Caco-2 (cell line): ENCODE results near the gene EQTN. TPM values are rescaled to one million over a fixed set of nuclear protein-coding genes. Genes with fewer than 3 reads are reported as not detected.

Experiments used
- BruUV-seq: library from RNA; stranded (reverse); fragments of 400-500 nt; replicated peaks from 2 replicates; lab custom pipeline; 2021; lab: Mats Ljungman, UMichigan
- CTCF ChIA-PET: fragments of 300-600 bp; sonication (Branson Sonifier 250); formaldehyde crosslinking; loops from one replicate; lab custom pipeline; 2022; ENCODE audit warnings: antibody characterized with exemption; lab: Charles Lee
- POLR2A ChIA-PET: fragments of 300-600 bp; sonication (Branson Sonifier 250); formaldehyde crosslinking; loops from one replicate; lab custom pipeline; 2022; ENCODE audit warnings: antibody characterized with exemption; lab: Charles Lee
- DNase-seq, 2 experiments: peaks; one replicate each; pipeline versions ENCODE4 v3.0.0 to v3.0.0-alpha.2; 2020 to 2022
- H3K27me3 ChIP-seq: replicated peaks from 2 replicates; pipeline ENCODE4 v1.6.0; 2011; ENCODE audit warnings: low read length; ENCODE audit not compliant: control insufficient read depth, insufficient read depth
- H3K36me3 ChIP-seq: 2 replicates; pipeline ENCODE4 v1.5.1; 2011; ENCODE audit warnings: low read length; ENCODE audit not compliant: control insufficient read depth, insufficient read depth
- H3K4me1 ChIP-seq: fragments of 250-450 bp; sonication (Bioruptor Pico); 2 replicates; pipeline ENCODE4 v1.5.1; 2020; ENCODE audit warnings: mild to moderate bottlenecking
- H3K4me3 ChIP-seq: 2 replicates; pipeline ENCODE4 v1.5.1; 2011; ENCODE audit warnings: low read depth, mild to moderate bottlenecking, control low read depth, low read length
- H3K9me3 ChIP-seq: fragments of 250-450 bp; sonication (Bioruptor Pico); 2 replicates; pipeline ENCODE4 v1.5.1; 2020; ENCODE audit warnings: mild to moderate bottlenecking, moderate library complexity
- H3K27ac Mint-ChIP-seq: one replicate; pipeline ENCODE4 v1.8.0; 2022; ENCODE audit warnings: mixed read lengths; ENCODE audit not compliant: unreplicated experiment
- H3K27me3 Mint-ChIP-seq: one replicate; pipeline ENCODE4 v1.8.0; 2022; ENCODE audit warnings: mixed read lengths; ENCODE audit not compliant: insufficient read depth, unreplicated experiment
- H3K36me3 Mint-ChIP-seq: one replicate; pipeline ENCODE4 v1.8.0; 2022; ENCODE audit warnings: mild to moderate bottlenecking, mixed read lengths; ENCODE audit not compliant: insufficient read depth, unreplicated experiment
- H3K4me1 Mint-ChIP-seq: one replicate; pipeline ENCODE4 v1.8.0; 2022; ENCODE audit warnings: low read depth, mixed read lengths; ENCODE audit not compliant: unreplicated experiment
- H3K4me3 Mint-ChIP-seq: one replicate; pipeline ENCODE4 v1.8.0; 2022; ENCODE audit warnings: mild to moderate bottlenecking, moderate library complexity, mixed read lengths; ENCODE audit not compliant: unreplicated experiment
- H3K9me3 Mint-ChIP-seq: one replicate; pipeline ENCODE4 v1.8.0; 2022; ENCODE audit warnings: mixed read lengths; ENCODE audit not compliant: unreplicated experiment
- CTCF ChIP-seq, 2 experiments: fragments of 200-600 bp in 1 of 2; IDR thresholded peaks; 1 replicate in 1 of 2; 2 replicates in 1 of 2; pipeline versions ENCODE4 v1.5.1 to v1.8.0; 2011 to 2022; ENCODE audit warnings: antibody characterized with exemption in 1 of 2, control low read depth in 1 of 2, inconsistent platforms in 1 of 2, low read depth in 1 of 2, low read length in 1 of 2, mild to moderate bottlenecking in 1 of 2, moderate library complexity in 1 of 2; ENCODE audit not compliant: insufficient read depth in 1 of 2, severe bottlenecking in 1 of 2, unreplicated experiment in 1 of 2
- intact Hi-C: fragments of 100-400 bp; cut with micrococcal nuclease; formaldehyde crosslinking; loops from one replicate; pipeline ENCODE4 v1.10.0; 2022; ENCODE audit not compliant: unreplicated experiment
- total RNA-seq: library from RNA; stranded (reverse); gene quantifications from 2 replicates; pipeline ENCODE4 v1.2.3, GENCODE V29; 2022

Gene EQTN
- total RNA-seq, 1 experiment from 2014 or later, result not detected

DNA sequence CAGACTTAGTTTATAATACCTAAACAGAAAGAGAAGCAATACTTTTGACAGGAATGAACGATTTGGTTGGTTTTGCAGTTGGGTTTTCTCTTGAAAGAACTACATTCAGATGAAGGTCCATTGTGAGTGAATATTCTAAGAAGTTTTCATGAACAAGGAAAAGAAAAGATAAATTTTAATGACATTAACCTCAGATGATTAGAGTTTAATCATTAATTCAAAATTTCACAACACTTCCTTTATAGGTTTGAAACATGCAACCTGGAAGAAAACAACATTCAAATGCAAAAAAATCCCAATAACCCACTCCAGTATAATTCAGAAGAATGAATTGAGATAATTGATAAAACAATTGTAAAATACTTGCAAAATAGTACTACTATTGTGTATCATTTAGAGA is 23.8 kb downstream of the EQTN start:
- no peaks in the 10 kb centered on the region for H3K27me3 ChIP-seq
- ChIA-PET POLR2A (no interaction called here), CTCF (no interaction called here)
- Mint-ChIP-seq H3K36me3 (no peaks in the 10 kb centered on the region), H3K27me3 (no peaks in the 10 kb centered on the region), H3K9me3 (no peaks in the 10 kb centered on the region), H3K27ac (no peak overlapping the region), H3K4me1 (no peaks in the 10 kb centered on the region), H3K4me3 (no peak overlapping the region)
- DNase-seq, result no peak
- intact Hi-C loops, result no loop called here
- no peak for TF ChIP-seq CTCF (IDR thresholded peaks at IDR 0.05; ENCODE audit: insufficient read depth in 1 of 2, low read depth in 1 of 2, low read length in 1 of 2, severe bottlenecking in 1 of 2, unreplicated experiment in 1 of 2)
- no peaks in the 10 kb centered on the region for H3K36me3 ChIP-seq
- BruUV-seq, result no TSS peak
- H3K4me1 ChIP-seq, result no peaks in the 10 kb centered on the region
- no peak overlapping the region for H3K4me3 ChIP-seq
- H3K9me3 ChIP-seq, result no peaks in the 10 kb centered on the region

GRCh38 chr9:27272103-27272502 is 24.8 kb downstream of the EQTN start:
- intact Hi-C loops, result no loop called here

GRCh38 chr9:27261517-27262211 is 35.3 kb downstream of the EQTN start:
- Mint-ChIP-seq H3K27ac (no peak overlapping the region), H3K4me3 (no peak overlapping the region), H3K4me1 (no peaks in the 10 kb centered on the region), H3K27me3 (no peaks in the 10 kb centered on the region), H3K36me3 (no peaks in the 10 kb centered on the region), H3K9me3 (no peaks in the 10 kb centered on the region)
- Histone ChIP-seq H3K4me1 (no peaks in the 10 kb centered on the region), H3K9me3 (no peaks in the 10 kb centered on the region), H3K27me3 (no peaks in the 10 kb centered on the region), H3K36me3 (no peaks in the 10 kb centered on the region), H3K4me3 (no peak overlapping the region)
- TF ChIP-seq CTCF (IDR thresholded peaks at IDR 0.05; ENCODE audit: insufficient read depth in 1 of 2, low read depth in 1 of 2, low read length in 1 of 2, severe bottlenecking in 1 of 2, unreplicated experiment in 1 of 2), result no peak
- intact Hi-C loops, result no loop called here
- ChIA-PET POLR2A (no interaction called here), CTCF (no interaction called here)
- no TSS peak for BruUV-seq
- DNase-seq, result no peak

More at GRCh38 chr9:27272103-27272502, 24.8 kb downstream of the EQTN start:
- Mint-ChIP-seq H3K27ac (no peak overlapping the region), H3K4me3 (no peak overlapping the region), H3K36me3 (no peaks in the 10 kb centered on the region), H3K27me3 (no peaks in the 10 kb centered on the region), H3K4me1 (no peaks in the 10 kb centered on the region), H3K9me3 (no peaks in the 10 kb centered on the region)
- ChIA-PET POLR2A (no interaction called here), CTCF (no interaction called here)
- H3K27me3 ChIP-seq, result no peaks in the 10 kb centered on the region
- H3K36me3 ChIP-seq, result no peaks in the 10 kb centered on the region
- no TSS peak for BruUV-seq
- H3K9me3 ChIP-seq, result no peaks in the 10 kb centered on the region
- no peak overlapping the region for H3K4me3 ChIP-seq
- TF ChIP-seq CTCF (IDR thresholded peaks at IDR 0.05; ENCODE audit: insufficient read depth in 1 of 2, low read depth in 1 of 2, low read length in 1 of 2, severe bottlenecking in 1 of 2, unreplicated experiment in 1 of 2), result no peak
- DNase-seq, result no peak
- H3K4me1 ChIP-seq, result no peaks in the 10 kb centered on the region
